Neural cell (in vitro differentiated cells): ENCODE measurements around the gene CIRBP.

Source experiments
- EP300 ChIP-seq: fragments of 450-650 bp; conservative IDR thresholded peaks from 2 replicates; pipeline ENCODE4 v1.6.1; 2014; ENCODE audit warnings: antibody characterized with exemption, mild to moderate bottlenecking, moderate library complexity; ENCODE audit not compliant: poor library complexity, severe bottlenecking
- EZH2 ChIP-seq: fragments of 200-600, 300-800 bp; shearing (Covaris generic), sonication (generic); IDR thresholded peaks from 2 replicates; pipeline ENCODE4 v1.6.1; 2014; ENCODE audit warnings: antibody characterized with exemption, low read length, borderline replicate concordance, mild to moderate bottlenecking; ENCODE audit not compliant: insufficient read depth, poor library complexity, severe bottlenecking
- MXI1 ChIP-seq: fragments of 450-650 bp; conservative IDR thresholded peaks from 2 replicates; pipeline ENCODE4 v1.6.1; 2014; ENCODE audit warnings: antibody characterized with exemption, mild to moderate bottlenecking; ENCODE audit not compliant: poor library complexity, severe bottlenecking
- POLR2AphosphoS5 ChIP-seq: IDR thresholded peaks from 2 replicates; pipeline ENCODE4 v1.6.1; 2012
- RAD21 ChIP-seq: fragments of 450-650 bp; conservative IDR thresholded peaks from 2 replicates; pipeline ENCODE4 v1.6.1; 2014; ENCODE audit warnings: antibody characterized with exemption, mild to moderate bottlenecking, moderate library complexity
- SMC3 ChIP-seq: fragments of 450-650 bp; conservative IDR thresholded peaks from 2 replicates; pipeline ENCODE4 v1.6.1; 2014; ENCODE audit warnings: antibody characterized with exemption, mild to moderate bottlenecking, moderate library complexity; ENCODE audit not compliant: poor library complexity
- TAF1 ChIP-seq: IDR thresholded peaks from 2 replicates; pipeline ENCODE4 v1.6.1; 2012; ENCODE audit warnings: low read depth
- TF ChIP-seq, protein P1 (sequence below): fragments of 450-650 bp; IDR thresholded peaks from 2 replicates; pipeline ENCODE4 v1.5.1; 2014; ENCODE audit warnings: antibody characterized with exemption, mild to moderate bottlenecking, moderate library complexity; ENCODE audit not compliant: poor library complexity, severe bottlenecking
- TF ChIP-seq, protein P2 (sequence below): IDR thresholded peaks from 2 replicates; pipeline ENCODE4 v1.6.1; 2012; ENCODE audit warnings: borderline replicate concordance

- TF ChIP-seq, protein P1, sequence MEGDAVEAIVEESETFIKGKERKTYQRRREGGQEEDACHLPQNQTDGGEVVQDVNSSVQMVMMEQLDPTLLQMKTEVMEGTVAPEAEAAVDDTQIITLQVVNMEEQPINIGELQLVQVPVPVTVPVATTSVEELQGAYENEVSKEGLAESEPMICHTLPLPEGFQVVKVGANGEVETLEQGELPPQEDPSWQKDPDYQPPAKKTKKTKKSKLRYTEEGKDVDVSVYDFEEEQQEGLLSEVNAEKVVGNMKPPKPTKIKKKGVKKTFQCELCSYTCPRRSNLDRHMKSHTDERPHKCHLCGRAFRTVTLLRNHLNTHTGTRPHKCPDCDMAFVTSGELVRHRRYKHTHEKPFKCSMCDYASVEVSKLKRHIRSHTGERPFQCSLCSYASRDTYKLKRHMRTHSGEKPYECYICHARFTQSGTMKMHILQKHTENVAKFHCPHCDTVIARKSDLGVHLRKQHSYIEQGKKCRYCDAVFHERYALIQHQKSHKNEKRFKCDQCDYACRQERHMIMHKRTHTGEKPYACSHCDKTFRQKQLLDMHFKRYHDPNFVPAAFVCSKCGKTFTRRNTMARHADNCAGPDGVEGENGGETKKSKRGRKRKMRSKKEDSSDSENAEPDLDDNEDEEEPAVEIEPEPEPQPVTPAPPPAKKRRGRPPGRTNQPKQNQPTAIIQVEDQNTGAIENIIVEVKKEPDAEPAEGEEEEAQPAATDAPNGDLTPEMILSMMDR: peak; percentile 98
- TF ChIP-seq, protein P2, sequence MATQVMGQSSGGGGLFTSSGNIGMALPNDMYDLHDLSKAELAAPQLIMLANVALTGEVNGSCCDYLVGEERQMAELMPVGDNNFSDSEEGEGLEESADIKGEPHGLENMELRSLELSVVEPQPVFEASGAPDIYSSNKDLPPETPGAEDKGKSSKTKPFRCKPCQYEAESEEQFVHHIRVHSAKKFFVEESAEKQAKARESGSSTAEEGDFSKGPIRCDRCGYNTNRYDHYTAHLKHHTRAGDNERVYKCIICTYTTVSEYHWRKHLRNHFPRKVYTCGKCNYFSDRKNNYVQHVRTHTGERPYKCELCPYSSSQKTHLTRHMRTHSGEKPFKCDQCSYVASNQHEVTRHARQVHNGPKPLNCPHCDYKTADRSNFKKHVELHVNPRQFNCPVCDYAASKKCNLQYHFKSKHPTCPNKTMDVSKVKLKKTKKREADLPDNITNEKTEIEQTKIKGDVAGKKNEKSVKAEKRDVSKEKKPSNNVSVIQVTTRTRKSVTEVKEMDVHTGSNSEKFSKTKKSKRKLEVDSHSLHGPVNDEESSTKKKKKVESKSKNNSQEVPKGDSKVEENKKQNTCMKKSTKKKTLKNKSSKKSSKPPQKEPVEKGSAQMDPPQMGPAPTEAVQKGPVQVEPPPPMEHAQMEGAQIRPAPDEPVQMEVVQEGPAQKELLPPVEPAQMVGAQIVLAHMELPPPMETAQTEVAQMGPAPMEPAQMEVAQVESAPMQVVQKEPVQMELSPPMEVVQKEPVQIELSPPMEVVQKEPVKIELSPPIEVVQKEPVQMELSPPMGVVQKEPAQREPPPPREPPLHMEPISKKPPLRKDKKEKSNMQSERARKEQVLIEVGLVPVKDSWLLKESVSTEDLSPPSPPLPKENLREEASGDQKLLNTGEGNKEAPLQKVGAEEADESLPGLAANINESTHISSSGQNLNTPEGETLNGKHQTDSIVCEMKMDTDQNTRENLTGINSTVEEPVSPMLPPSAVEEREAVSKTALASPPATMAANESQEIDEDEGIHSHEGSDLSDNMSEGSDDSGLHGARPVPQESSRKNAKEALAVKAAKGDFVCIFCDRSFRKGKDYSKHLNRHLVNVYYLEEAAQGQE: peak; percentile 5
- no peak for TF ChIP-seq EZH2
- TF ChIP-seq TAF1: no peak
- peak; percentile 66 for TF ChIP-seq EP300
- peak; percentile 60 for TF ChIP-seq MXI1
- TF ChIP-seq RAD21: peak; percentile 82
- TF ChIP-seq POLR2AphosphoS5: no peak
- peak; percentile 92 for TF ChIP-seq SMC3
These were observed 2.1 kb upstream of the CIRBP start for GRCh38 chr19:1266916-1267476.
